Prostate gland (tissue), 2 donors: Measurements from ENCODE around the gene EMCN. TPM values are rescaled to one million over a fixed set of nuclear protein-coding genes. Genes with fewer than 3 reads are reported as not detected.
"Not testable (repeated sequence)": the region's sequence is repeated elsewhere in the genome, so short reads cannot be mapped to it uniquely, and the experiment has no call there.

Source experiments
- DNase-seq: peaks from one replicate; pipeline ENCODE4 v3.0.0-alpha.2; 2019; ENCODE audit warnings: low spot score
- H3K27ac ChIP-seq, 2 donors: fragments of 200-600 bp; sonication (generic); 2 replicates each; pipeline ENCODE4 v1.5.1; 2017 to 2019
- H3K27me3 ChIP-seq: fragments of 200-600 bp; sonication (generic); replicated peaks from 2 replicates; pipeline ENCODE4 v1.5.1; 2019; ENCODE audit not compliant: insufficient read depth
- H3K36me3 ChIP-seq, 2 donors: fragments of 200-600 bp; sonication (generic); 1 replicate in 1 of 2; 2 replicates in 1 of 2; pipeline versions ENCODE4 v1.5.1 to v1.8.1; 2017 to 2019
- H3K4me1 ChIP-seq: fragments of 200-600 bp; sonication (generic); replicated peaks from 2 replicates; pipeline ENCODE4 v1.5.1; 2019
- H3K4me3 ChIP-seq, 2 donors: fragments of 200-600 bp; sonication (generic); 2 replicates each; pipeline ENCODE4 v1.5.1; 2017 to 2019
- H3K9me3 ChIP-seq: fragments of 200-600 bp; sonication (generic); 2 replicates; pipeline ENCODE4 v1.5.1; 2017
- CTCF ChIP-seq, 4 experiments: fragments of 200-600 bp in 2 of 4; fragments of 450-650 bp in 2 of 4; sonication (generic) in 2 of 4; IDR thresholded peaks; 1 replicate in 3 of 4; 2 replicates in 1 of 4; pipeline ENCODE4 v1.5.1; 2016 to 2019; ENCODE audit warnings: antibody characterized with exemption in 4 of 4, mild to moderate bottlenecking in 2 of 4, moderate library complexity in 2 of 4
- POLR2A ChIP-seq: fragments of 450-650 bp; IDR thresholded peaks from one replicate; pipeline ENCODE4 v1.6.1; 2016; ENCODE audit warnings: antibody characterized with exemption, mild to moderate bottlenecking
- POLR2AphosphoS5 ChIP-seq: sonication (generic); formaldehyde crosslinking; IDR thresholded peaks from one replicate; pipeline ENCODE4 v1.6.1; 2017; ENCODE audit warnings: antibody characterized with exemption
- WGBS: methylation state at CpG from one replicate; pipeline ENCODE4 v1.1.5; 2018; 5-methylcytosine and 5-hydroxymethylcytosine counted together
- intact Hi-C: fragments of 100-400 bp; cut with DNase I; formaldehyde crosslinking; loops from one replicate; pipeline ENCODE4 v1.14.2; 2022
- total RNA-seq, 2 donors: library from RNA; depleted of rRNA; stranded (reverse); fragments of >200 nt; gene quantifications; one replicate each; pipeline ENCODE4 v1.1.0, GENCODE V29; 2016

EMCN gene
- total RNA-seq, 2 donors from 2014 or later: 15.3 to 78.1 TPM

- Histone ChIP-seq H3K4me1 (no peaks in the 10 kb centered on the region), H3K4me3 (no peak overlapping the region), H3K27me3 (no peaks in the 10 kb centered on the region), H3K9me3 (no peaks in the 10 kb centered on the region), H3K36me3 (no peaks in the 10 kb centered on the region), H3K27ac (no peak overlapping the region)
- TF ChIP-seq POLR2A (no peak), CTCF (IDR thresholded peaks at IDR 0.05) (no peak), POLR2AphosphoS5 (no peak)
- intact Hi-C loops: no loop called here
- DNase-seq: no peak
- 96% methylated on average over 1 of the region's 1 CpG for WGBS
These were observed 161.7 kb downstream of the EMCN start for GRCh38 chr4:100356172-100356571.

GRCh38 chr4:100352352-100352751 lies 165.5 kb downstream of the EMCN start:
- H3K4me3 ChIP-seq, H3K27me3 ChIP-seq, DNase-seq, H3K9me3 ChIP-seq, H3K27ac ChIP-seq, intact Hi-C loops, H3K4me1 ChIP-seq, H3K36me3 ChIP-seq: not testable (repeated sequence)
- 97% methylated on average over 3 of the region's 3 CpGs for WGBS

GRCh38 chr4:100348473-100348872 lies 169.3 kb downstream of the EMCN start:
- no peaks in the 10 kb centered on the region for H3K9me3 ChIP-seq
- TF ChIP-seq POLR2AphosphoS5 (no peak), CTCF (IDR thresholded peaks at IDR 0.05) (no peak), POLR2A (no peak)
- no peaks in the 10 kb centered on the region for H3K27me3 ChIP-seq
- no peak overlapping the region for H3K27ac ChIP-seq
- DNase-seq: no peak
- no peaks in the 10 kb centered on the region for H3K36me3 ChIP-seq
- no peak overlapping the region for H3K4me3 ChIP-seq
- 93% methylated on average over 3 of the region's 3 CpGs for WGBS
- intact Hi-C loops: no loop called here
- no peaks in the 10 kb centered on the region for H3K4me1 ChIP-seq

- no peak for TF ChIP-seq CTCF (IDR thresholded peaks at IDR 0.05)
- no peak for TF ChIP-seq POLR2A
- no peak for TF ChIP-seq POLR2AphosphoS5
- Histone ChIP-seq H3K9me3 (no peaks in the 10 kb centered on the region), H3K4me1 (no peaks in the 10 kb centered on the region), H3K36me3 (no peaks in the 10 kb centered on the region), H3K4me3 (no peak overlapping the region), H3K27ac (no peak overlapping the region), H3K27me3 (no peaks in the 10 kb centered on the region)
- DNase-seq: no peak
- intact Hi-C loops: no loop called here
- 86% methylated on average over 1 of the region's 1 CpG for WGBS
These were observed 170.6 kb downstream of the EMCN start for GRCh38 chr4:100347241-100347640.

GRCh38 chr4:100345585-100345984 lies 172.2 kb downstream of the EMCN start:
- Histone ChIP-seq H3K27ac (no peak overlapping the region), H3K27me3 (no peaks in the 10 kb centered on the region), H3K36me3 (no peaks in the 10 kb centered on the region), H3K4me3 (no peak overlapping the region), H3K4me1 (no peaks in the 10 kb centered on the region), H3K9me3 (no peaks in the 10 kb centered on the region)
- intact Hi-C loops: no loop called here
- no peak for DNase-seq
- TF ChIP-seq POLR2AphosphoS5 (no peak), CTCF (IDR thresholded peaks at IDR 0.05) (no peak), POLR2A (no peak)
